ENCODE data around the gene RYR1.
"Not testable (repeated sequence)": the region's sequence is repeated elsewhere in the genome, so short reads cannot be mapped to it uniquely, and the experiment has no call there.

Gene RYR1

DNA sequence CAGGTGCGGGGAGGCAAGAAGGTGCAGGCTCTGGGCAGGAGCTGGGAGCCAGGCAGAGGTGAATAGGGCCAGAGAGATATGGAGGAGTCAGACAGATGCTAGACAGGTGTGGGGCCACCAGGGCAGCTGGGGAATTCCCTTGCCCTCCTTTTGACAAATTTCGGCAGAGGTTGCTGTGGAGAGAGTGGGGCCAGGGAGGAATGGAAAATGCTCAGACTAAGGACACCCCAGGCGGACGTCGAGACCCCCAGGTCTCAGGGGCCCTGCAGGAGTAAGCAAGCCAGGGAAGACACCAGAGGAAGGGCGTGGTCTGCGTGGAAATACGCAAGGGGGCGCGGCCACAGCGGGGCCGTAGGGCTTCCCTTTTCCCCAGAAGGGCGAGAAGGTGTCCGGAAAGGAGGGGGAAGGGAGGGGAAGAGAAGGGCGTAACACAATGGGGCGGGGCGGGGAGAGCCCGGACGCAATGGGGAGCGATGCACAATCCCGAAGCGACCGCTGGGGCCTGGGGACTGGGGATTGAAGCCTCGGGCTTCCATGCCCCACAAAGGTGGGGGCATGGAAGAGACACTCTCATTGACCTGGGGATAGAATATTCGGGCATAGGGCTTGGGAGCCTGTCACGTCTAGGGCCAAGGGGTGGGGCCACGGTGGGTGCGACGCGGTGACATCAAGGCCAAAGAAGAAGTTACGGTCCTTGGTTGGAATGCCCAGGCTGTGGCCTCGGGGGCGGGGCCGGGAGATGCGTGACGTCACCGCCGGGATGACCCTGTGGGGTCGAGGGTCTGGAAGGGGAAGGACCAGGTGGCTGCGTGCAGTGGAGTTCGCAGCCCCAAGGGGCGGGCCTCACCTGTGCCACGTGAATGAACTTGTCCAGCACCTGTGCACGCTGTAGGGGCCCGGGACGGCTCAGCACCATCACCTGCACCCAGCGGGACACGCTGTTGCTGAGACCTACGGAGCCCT is 15.7 kb upstream of the RYR1 start:
- no peak overlapping the region for H3K4me3 ChIP-seq (ENCODE audit: low read length)
- peak overlapping the region; percentile 44 for H3K4me2 ChIP-seq (ENCODE audit: low read length)
- peaks cover 16% of the 10 kb centered on the region for H3K27me3 ChIP-seq (ENCODE audit: control insufficient read depth, insufficient read depth, low read length)
- H3K4me1 ChIP-seq (ENCODE audit: control insufficient read depth, insufficient read depth, low read length), result no peaks in the 10 kb centered on the region
- no peaks in the 10 kb centered on the region for H3K9me3 ChIP-seq (replicated peaks; ENCODE audit: low read length)
- H3K9ac ChIP-seq (ENCODE audit: low read depth, low read length), result no peak overlapping the region
- no peaks in the 10 kb centered on the region for H3K36me3 ChIP-seq (ENCODE audit: insufficient read depth, low read length)

DNA sequence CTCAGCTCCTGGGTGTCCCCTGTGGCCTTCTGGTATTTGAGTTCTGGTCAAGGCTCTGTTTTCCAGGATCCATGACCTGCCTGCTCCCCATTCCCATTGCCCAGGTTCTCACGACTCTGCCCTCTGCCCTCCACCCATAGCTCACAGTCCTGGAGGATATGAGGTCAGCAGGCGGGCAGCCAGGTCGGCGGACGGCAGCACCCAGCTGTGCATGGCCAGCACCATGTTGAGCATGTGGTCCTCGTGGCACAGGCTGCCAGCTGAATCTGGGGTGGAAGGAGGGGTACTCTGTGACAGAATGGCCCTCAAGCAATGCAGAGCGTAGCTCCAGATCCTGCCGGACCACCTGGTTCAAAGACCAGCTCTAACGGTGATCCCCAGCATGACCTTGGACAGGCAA is 12.6 kb upstream of the RYR1 start:
- H3K4me3 ChIP-seq (ENCODE audit: low read length), result no peak overlapping the region
- H3K36me3 ChIP-seq (ENCODE audit: insufficient read depth, low read length), result no peaks in the 10 kb centered on the region
- peaks cover 18% of the 10 kb centered on the region for H3K27me3 ChIP-seq (ENCODE audit: control insufficient read depth, insufficient read depth, low read length)
- H3K9me3 ChIP-seq (replicated peaks; ENCODE audit: low read length), result no peaks in the 10 kb centered on the region
- no peaks in the 10 kb centered on the region for H3K4me1 ChIP-seq (ENCODE audit: control insufficient read depth, insufficient read depth, low read length)
- H3K4me2 ChIP-seq (ENCODE audit: low read length), result no peak overlapping the region
- H3K9ac ChIP-seq (ENCODE audit: low read depth, low read length), result no peak overlapping the region

DNA sequence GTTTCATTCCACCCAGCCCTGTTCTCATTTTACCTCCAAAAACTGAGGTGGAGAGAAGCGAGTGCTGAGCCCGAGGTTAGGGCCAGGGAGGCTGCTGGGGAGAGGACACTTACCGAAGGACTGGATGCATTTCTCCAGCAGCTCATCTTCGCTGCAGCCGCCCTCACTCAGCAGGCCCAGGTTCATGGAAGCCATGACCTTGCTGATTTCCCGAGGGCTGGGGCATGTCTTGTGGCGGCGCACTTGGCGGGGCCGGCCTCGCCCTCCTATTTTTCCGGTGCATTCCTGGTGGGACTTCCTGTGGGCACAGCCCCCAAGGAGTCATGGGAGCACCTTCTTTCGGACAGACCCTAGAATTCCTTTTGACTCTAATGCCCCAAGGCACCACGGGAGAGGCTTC is 11.6 kb upstream of the RYR1 start:
- H3K4me2 ChIP-seq (ENCODE audit: low read length), result no peak overlapping the region
- no peaks in the 10 kb centered on the region for H3K9me3 ChIP-seq (replicated peaks; ENCODE audit: low read length)
- H3K9ac ChIP-seq (ENCODE audit: low read depth, low read length), result no peak overlapping the region
- no peaks in the 10 kb centered on the region for H3K4me1 ChIP-seq (ENCODE audit: control insufficient read depth, insufficient read depth, low read length)
- H3K4me3 ChIP-seq (ENCODE audit: low read length), result no peak overlapping the region
- H3K27me3 ChIP-seq (ENCODE audit: control insufficient read depth, insufficient read depth, low read length), result peaks cover 14% of the 10 kb centered on the region
- no peaks in the 10 kb centered on the region for H3K36me3 ChIP-seq (ENCODE audit: insufficient read depth, low read length)

DNA sequence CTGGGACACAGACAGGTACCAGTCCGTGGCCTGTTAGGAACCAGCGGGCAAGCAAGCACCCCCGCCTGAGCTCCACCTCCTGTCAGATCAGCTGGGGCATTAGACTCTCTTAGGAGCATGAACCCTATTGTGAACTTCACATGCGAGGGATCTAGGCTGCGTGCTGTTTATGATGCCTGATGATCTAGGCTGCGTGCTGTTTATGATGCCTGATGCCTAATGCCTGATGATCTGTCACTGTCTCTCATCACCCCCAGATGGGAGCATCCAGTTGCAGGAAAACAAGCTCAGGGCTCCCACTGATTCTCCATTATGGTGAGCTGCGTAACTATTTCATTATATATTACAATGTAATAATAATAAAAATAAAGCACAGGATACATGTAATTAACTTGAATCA is 11.1 kb upstream of the RYR1 start:
- H3K4me3 ChIP-seq (ENCODE audit: low read length), result no peak overlapping the region
- H3K27me3 ChIP-seq (ENCODE audit: control insufficient read depth, insufficient read depth, low read length), result peaks cover 10% of the 10 kb centered on the region
- H3K9ac ChIP-seq (ENCODE audit: low read depth, low read length), result no peak overlapping the region
- no peaks in the 10 kb centered on the region for H3K36me3 ChIP-seq (ENCODE audit: insufficient read depth, low read length)
- H3K4me1 ChIP-seq (ENCODE audit: control insufficient read depth, insufficient read depth, low read length), result no peaks in the 10 kb centered on the region
- no peak overlapping the region for H3K4me2 ChIP-seq (ENCODE audit: low read length)
- H3K9me3 ChIP-seq (replicated peaks; ENCODE audit: low read length), result no peaks in the 10 kb centered on the region

DNA sequence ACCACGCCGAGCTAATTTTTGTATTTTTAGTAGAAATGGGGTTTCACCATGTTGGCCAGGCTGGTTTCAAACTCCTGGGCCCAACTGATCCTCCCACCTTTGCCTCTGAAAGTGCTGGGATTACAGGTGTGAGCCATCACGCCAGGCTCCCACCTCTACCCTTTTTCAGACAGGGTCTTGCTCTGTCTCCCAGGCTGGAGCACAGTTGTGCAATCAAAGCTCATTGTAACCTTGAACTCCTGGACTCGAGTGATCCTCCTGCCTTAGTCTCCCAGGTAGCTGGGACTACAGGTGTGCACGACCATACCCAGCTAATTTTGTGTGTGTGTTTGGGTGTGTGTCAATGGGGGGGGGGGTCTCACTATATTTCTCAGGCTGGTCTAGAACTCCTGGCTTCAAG is 9.2 kb upstream of the RYR1 start:
- Histone ChIP-seq H3K36me3 (ENCODE audit: insufficient read depth, low read length) (no peaks in the 10 kb centered on the region), H3K4me2 (ENCODE audit: low read length) (no peak overlapping the region), H3K4me1 (ENCODE audit: control insufficient read depth, insufficient read depth, low read length) (no peaks in the 10 kb centered on the region), H3K9me3 (replicated peaks; ENCODE audit: low read length) (no peaks in the 10 kb centered on the region), H3K9ac (ENCODE audit: low read depth, low read length) (no peak overlapping the region), H3K27me3 (ENCODE audit: control insufficient read depth, insufficient read depth, low read length) (peaks cover 10% of the 10 kb centered on the region), H3K4me3 (ENCODE audit: low read length) (no peak overlapping the region)

DNA sequence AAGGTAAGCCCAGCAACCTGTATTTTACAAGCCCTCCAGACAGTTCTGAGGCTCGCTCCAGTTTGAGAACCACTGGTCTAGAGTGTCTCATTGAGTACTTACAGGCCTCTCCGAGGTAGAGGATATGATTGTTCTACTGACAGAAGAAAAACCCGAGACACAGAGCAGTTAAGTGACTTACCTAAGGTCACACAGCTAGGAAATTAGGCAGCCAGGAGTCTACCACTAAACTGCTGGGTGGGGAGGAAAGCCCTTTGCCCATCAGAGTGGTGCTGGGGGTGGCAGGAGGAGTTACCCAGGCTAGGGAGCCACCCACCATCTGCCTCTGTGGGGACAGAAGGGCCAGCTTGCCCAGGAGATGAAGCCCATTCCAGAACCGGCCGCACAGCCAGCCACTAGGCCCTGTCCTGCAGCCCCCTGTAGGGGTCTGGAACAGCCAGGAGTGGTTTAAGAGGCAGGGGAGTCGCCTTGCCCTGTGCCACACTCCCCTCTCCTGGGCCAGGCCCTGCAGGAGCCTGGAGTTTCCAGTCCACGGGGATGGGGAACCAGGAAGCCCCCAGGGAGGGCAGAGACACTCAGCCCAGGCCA is 8.2 kb upstream of the RYR1 start:
- Histone ChIP-seq H3K4me1 (ENCODE audit: control insufficient read depth, insufficient read depth, low read length) (no peaks in the 10 kb centered on the region), H3K9me3 (replicated peaks; ENCODE audit: low read length) (no peaks in the 10 kb centered on the region), H3K4me3 (ENCODE audit: low read length) (no peak overlapping the region), H3K27me3 (ENCODE audit: control insufficient read depth, insufficient read depth, low read length) (peaks cover 13% of the 10 kb centered on the region), H3K4me2 (ENCODE audit: low read length) (no peak overlapping the region), H3K36me3 (ENCODE audit: insufficient read depth, low read length) (no peaks in the 10 kb centered on the region), H3K9ac (ENCODE audit: low read depth, low read length) (no peak overlapping the region)

DNA sequence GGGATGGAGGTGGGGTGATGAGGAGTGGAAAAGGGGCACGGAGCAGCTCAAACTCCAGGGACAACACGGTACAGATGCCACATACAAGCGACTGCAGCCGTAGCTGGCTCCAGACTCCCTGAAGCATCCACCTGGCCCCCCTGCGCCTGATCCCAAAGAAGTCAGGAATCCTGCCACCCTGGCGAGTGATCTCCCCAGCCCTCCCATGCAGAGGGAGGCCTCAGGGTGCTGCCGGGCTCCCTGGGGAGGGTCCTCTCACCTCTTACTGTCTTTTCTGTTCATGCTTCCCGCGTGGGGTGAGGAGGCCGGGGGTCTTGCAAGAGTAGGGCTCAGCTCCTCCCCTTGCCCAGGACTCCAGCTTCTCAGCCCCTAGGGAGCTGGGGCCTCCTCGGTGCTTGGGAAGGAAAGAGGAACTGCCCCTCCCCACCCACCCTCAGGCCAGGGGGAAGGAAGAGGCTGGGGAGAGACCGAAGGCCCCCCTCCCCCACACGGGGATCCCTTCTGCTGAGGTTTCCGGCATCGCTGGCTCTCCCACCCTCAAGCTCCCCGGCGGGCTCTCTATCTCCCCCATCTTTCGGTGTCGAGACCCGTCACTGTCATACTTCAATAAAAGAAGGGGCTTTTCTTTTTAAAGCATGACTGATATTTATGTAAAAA is 7.6 kb upstream of the RYR1 start, which contains the start of gene RASGRP4:
Gene RASGRP4, minus strand, starts transcription at position 410 of the 657 bp plus-strand sequence. Its CDS starts 128 bp downstream, at position 282.
- Histone ChIP-seq H3K4me3 (ENCODE audit: low read length) (no peak within 1 kb of the TSS), H3K9me3 (replicated peaks; ENCODE audit: low read length) (no peaks in the 10 kb centered on the region), H3K27me3 (ENCODE audit: control insufficient read depth, insufficient read depth, low read length) (peaks cover 15% of the 10 kb centered on the region), H3K4me2 (ENCODE audit: low read length) (no peak within 1 kb of the TSS), H3K4me1 (ENCODE audit: control insufficient read depth, insufficient read depth, low read length) (no peaks in the 10 kb centered on the region), H3K9ac (ENCODE audit: low read depth, low read length) (no peak within 1 kb of the TSS), H3K36me3 (ENCODE audit: insufficient read depth, low read length) (no peaks in the 10 kb centered on the region)

DNA sequence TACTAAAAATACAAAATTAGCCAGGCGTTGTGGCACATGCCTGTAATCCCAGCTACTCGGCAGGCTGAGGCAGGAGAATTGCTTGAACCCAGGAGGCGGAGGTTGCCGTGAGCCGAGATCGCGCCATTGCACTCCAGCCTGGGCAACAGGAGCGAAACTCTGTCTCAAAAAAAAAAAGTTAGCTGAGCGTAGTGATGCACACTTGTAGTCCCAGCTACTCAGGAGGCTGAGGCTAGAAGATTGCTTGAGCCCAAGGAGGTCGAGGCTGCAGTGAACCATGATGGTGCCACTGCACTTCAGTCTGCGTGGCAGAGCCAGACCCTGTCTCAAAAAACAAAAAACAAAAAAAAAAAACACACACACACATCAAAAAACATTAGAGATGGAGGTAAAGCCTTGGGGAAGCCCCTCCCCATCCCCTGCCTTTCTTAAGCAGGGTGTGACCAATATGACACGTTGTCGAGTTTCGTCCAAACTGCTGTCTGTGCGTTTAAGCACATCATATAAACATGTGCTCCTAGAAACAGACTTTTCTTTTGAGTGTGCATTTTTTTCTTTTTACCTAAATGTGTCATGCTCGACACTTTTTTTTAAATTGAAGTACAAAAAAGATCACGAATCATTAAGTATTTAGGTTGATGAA is 6.3 kb upstream of the RYR1 start:
- not testable (repeated sequence) for H3K4me3 ChIP-seq (ENCODE audit: low read length); H3K4me1 ChIP-seq (ENCODE audit: control insufficient read depth, insufficient read depth, low read length); H3K36me3 ChIP-seq (ENCODE audit: insufficient read depth, low read length); H3K9ac ChIP-seq (ENCODE audit: low read depth, low read length); H3K9me3 ChIP-seq (replicated peaks; ENCODE audit: low read length); H3K4me2 ChIP-seq (ENCODE audit: low read length)
- H3K27me3 ChIP-seq (ENCODE audit: control insufficient read depth, insufficient read depth, low read length), result peaks cover 19% of the 10 kb centered on the region

DNA sequence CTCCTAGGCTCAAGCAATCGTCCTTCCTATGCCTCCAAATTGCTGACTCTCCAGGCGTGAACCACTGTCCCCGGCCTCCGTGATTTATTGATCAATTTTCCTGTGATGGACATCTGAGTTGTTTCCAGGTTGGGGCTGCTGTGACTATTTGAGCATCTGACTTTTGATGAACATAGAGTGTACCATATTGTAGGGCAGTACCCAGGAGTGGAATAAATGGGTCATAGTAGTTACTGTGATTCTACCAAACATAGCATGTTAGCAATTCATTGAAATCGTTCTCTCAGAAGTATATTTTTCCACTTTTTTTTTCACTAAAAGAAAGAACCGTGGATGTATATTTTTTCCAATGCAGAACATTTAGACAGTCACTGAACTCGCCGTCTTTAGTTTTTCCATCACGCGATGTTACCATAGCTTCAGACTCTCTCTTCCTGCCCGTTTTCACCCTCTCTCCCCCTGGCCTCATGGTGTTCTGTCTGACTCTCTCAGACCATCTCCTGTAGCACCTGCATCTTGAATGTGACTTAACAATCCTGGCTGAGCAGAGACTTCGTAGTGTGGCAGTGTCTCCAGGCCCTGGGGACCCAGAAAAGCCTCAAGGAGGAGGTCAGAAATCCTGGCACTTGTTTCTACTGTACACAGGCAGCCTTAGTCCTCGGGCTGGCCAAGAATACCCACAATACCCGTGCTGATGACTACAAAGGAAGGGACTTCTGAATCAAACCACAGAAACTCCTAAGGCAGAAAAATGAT is 4.3 kb upstream of the RYR1 start:
- H3K36me3 ChIP-seq (ENCODE audit: insufficient read depth, low read length), result no peaks in the 10 kb centered on the region
- no peaks in the 10 kb centered on the region for H3K9me3 ChIP-seq (replicated peaks; ENCODE audit: low read length)
- no peaks in the 10 kb centered on the region for H3K4me1 ChIP-seq (ENCODE audit: control insufficient read depth, insufficient read depth, low read length)
- H3K27me3 ChIP-seq (ENCODE audit: control insufficient read depth, insufficient read depth, low read length), result peaks cover 21% of the 10 kb centered on the region
- H3K9ac ChIP-seq (ENCODE audit: low read depth, low read length), result no peak overlapping the region
- H3K4me3 ChIP-seq (ENCODE audit: low read length), result no peak overlapping the region
- no peak overlapping the region for H3K4me2 ChIP-seq (ENCODE audit: low read length)

DNA sequence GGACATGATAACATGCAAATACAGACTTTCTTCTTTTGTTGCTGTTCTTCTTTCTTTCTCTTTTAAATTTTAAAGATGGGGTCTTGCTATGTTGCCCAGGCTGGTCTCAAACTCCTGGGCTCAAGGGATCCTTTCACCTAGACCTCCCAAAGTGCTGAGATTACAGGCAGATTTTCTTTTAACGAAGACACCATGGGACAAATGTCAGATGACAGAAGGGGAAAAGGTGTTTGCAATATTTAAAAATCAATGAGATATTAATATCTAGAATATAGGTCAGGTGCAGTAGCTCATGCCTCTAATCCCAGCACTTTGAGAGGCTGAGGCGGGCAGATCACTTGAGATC is 3.7 kb upstream of the RYR1 start:
- Histone ChIP-seq H3K36me3 (ENCODE audit: insufficient read depth, low read length) (no peaks in the 10 kb centered on the region), H3K9ac (ENCODE audit: low read depth, low read length) (no peak overlapping the region), H3K4me1 (ENCODE audit: control insufficient read depth, insufficient read depth, low read length) (no peaks in the 10 kb centered on the region), H3K27me3 (ENCODE audit: control insufficient read depth, insufficient read depth, low read length) (peaks cover 25% of the 10 kb centered on the region), H3K4me2 (ENCODE audit: low read length) (no peak overlapping the region), H3K4me3 (ENCODE audit: low read length) (no peak overlapping the region), H3K9me3 (replicated peaks; ENCODE audit: low read length) (no peaks in the 10 kb centered on the region)

DNA sequence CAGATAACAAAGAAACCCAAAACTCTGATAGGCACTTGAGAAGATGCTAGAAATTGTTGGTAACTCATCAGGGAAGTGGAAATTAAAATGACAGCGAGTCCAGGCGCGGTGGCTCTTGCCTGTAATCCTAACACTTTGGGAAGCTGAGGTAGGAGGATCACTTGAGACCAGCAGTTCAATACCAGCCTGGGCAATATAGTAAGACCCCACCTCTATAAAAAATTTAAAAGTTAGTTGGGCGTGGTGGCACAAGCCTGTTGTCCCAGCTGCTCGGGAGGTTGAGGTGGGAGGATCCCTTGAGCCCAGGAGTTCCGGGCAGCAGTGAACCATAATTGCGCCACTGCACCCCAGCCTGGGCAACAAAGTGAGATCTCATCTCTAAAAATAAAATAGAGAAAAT is 2.6 kb upstream of the RYR1 start:
- H3K27me3 ChIP-seq (ENCODE audit: control insufficient read depth, insufficient read depth, low read length), result peaks cover 25% of the 10 kb centered on the region
- no peak overlapping the region for H3K4me3 ChIP-seq (ENCODE audit: low read length)
- no peaks in the 10 kb centered on the region for H3K4me1 ChIP-seq (ENCODE audit: control insufficient read depth, insufficient read depth, low read length)
- no peak overlapping the region for H3K9ac ChIP-seq (ENCODE audit: low read depth, low read length)
- H3K9me3 ChIP-seq (replicated peaks; ENCODE audit: low read length), result no peaks in the 10 kb centered on the region
- H3K36me3 ChIP-seq (ENCODE audit: insufficient read depth, low read length), result no peaks in the 10 kb centered on the region
- H3K4me2 ChIP-seq (ENCODE audit: low read length), result no peak overlapping the region
